Calu3 (cell line): ENCODE results near the gene ACTA2. TPM values are rescaled to one million over a fixed set of nuclear protein-coding genes. Genes with fewer than 3 reads are reported as not detected.

Source experiments
- BruUV-seq: library from RNA; stranded (reverse); fragments of 400-500 nt; replicated peaks from 2 replicates; lab custom pipeline; 2021; lab: Mats Ljungman, UMichigan
- CTCF ChIA-PET: fragments of 300-600 bp; sonication (Branson Sonifier 250); formaldehyde crosslinking; loops from one replicate; lab custom pipeline; 2022; ENCODE audit warnings: antibody characterized with exemption; lab: Charles Lee
- DNase-seq: peaks from one replicate; pipeline ENCODE4 v3.0.0; 2022
- H3K27ac Mint-ChIP-seq: one replicate; pipeline ENCODE4 v1.8.0; 2022; ENCODE audit warnings: mixed read lengths; ENCODE audit not compliant: unreplicated experiment
- H3K27me3 Mint-ChIP-seq: one replicate; pipeline ENCODE4 v1.8.0; 2022; ENCODE audit warnings: mixed read lengths; ENCODE audit not compliant: unreplicated experiment
- H3K36me3 Mint-ChIP-seq: one replicate; pipeline ENCODE4 v1.8.0; 2022; ENCODE audit warnings: mild to moderate bottlenecking, moderate library complexity, mixed read lengths; ENCODE audit not compliant: insufficient read depth, unreplicated experiment
- H3K4me1 Mint-ChIP-seq: one replicate; pipeline ENCODE4 v1.8.0; 2022; ENCODE audit warnings: mild to moderate bottlenecking, low read depth, mixed read lengths; ENCODE audit not compliant: unreplicated experiment
- H3K4me3 Mint-ChIP-seq: one replicate; pipeline ENCODE4 v1.8.0; 2022; ENCODE audit warnings: mild to moderate bottlenecking, low read depth, moderate library complexity, mixed read lengths; ENCODE audit not compliant: unreplicated experiment
- H3K9me3 Mint-ChIP-seq: one replicate; pipeline ENCODE4 v1.8.0; 2022; ENCODE audit warnings: low read depth, mixed read lengths; ENCODE audit not compliant: unreplicated experiment
- intact Hi-C: fragments of 100-400 bp; cut with micrococcal nuclease; formaldehyde crosslinking; loops from one replicate; pipeline ENCODE4 v1.10.0; 2022; ENCODE audit not compliant: unreplicated experiment
- total RNA-seq: library from RNA; stranded (reverse); gene quantifications from 2 replicates; pipeline ENCODE4 v1.2.3, GENCODE V29; 2022
- TF ChIP-seq, protein P1 (sequence below): fragments of 200-600 bp; IDR thresholded peaks from one replicate; pipeline ENCODE4 v1.8.0; 2022; ENCODE audit warnings: antibody characterized with exemption; ENCODE audit not compliant: unreplicated experiment

The ACTA2 gene
- total RNA-seq, 1 experiment from 2014 or later = 1.0 TPM

DNA sequence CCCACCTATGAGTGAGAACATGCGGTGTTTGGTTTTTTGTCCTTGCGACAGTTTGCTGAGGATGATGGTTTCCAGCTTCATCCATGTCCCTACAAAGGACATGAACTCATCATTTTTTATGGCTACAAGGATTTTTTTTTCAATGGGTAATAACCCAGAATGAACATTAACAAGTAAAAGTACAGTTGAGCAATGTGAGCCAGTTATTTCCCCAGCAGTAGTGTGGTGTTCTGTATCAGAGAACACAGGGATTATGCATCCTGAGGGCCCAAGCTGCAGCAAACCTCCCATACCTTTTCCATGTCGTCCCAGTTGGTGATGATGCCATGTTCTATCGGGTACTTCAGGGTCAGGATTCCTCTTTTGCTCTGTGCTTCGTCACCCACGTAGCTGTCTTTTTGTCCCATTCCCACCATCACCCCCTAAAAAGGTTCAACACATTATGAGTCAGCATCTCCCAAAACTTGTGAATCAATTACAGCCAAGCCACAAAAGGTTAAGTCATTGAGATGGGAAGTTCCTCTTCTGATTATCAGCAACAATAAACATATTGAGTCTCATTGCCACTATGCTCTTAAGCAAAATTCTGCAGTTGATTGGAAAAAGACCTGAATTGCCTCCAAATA lies 5.5 kb downstream of the ACTA2 start:
- H3K4me3 Mint-ChIP-seq = no peak overlapping the region
- DNase-seq = no peak
- no peaks in the 10 kb centered on the region for H3K4me1 Mint-ChIP-seq
- intact Hi-C loops = no loop called here
- TF ChIP-seq, protein P1, sequence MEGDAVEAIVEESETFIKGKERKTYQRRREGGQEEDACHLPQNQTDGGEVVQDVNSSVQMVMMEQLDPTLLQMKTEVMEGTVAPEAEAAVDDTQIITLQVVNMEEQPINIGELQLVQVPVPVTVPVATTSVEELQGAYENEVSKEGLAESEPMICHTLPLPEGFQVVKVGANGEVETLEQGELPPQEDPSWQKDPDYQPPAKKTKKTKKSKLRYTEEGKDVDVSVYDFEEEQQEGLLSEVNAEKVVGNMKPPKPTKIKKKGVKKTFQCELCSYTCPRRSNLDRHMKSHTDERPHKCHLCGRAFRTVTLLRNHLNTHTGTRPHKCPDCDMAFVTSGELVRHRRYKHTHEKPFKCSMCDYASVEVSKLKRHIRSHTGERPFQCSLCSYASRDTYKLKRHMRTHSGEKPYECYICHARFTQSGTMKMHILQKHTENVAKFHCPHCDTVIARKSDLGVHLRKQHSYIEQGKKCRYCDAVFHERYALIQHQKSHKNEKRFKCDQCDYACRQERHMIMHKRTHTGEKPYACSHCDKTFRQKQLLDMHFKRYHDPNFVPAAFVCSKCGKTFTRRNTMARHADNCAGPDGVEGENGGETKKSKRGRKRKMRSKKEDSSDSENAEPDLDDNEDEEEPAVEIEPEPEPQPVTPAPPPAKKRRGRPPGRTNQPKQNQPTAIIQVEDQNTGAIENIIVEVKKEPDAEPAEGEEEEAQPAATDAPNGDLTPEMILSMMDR = no peak
- CTCF ChIA-PET = interaction anchor here (0.8 kb wide), 1 partner anchor 780 kb away, joined by 6 read pairs; no protein-coding TSS in a partner anchor
- no peaks in the 10 kb centered on the region for H3K36me3 Mint-ChIP-seq
- H3K9me3 Mint-ChIP-seq = no peaks in the 10 kb centered on the region
- H3K27ac Mint-ChIP-seq = no peak overlapping the region
- BruUV-seq = no TSS peak
- H3K27me3 Mint-ChIP-seq = no peaks in the 10 kb centered on the region

DNA sequence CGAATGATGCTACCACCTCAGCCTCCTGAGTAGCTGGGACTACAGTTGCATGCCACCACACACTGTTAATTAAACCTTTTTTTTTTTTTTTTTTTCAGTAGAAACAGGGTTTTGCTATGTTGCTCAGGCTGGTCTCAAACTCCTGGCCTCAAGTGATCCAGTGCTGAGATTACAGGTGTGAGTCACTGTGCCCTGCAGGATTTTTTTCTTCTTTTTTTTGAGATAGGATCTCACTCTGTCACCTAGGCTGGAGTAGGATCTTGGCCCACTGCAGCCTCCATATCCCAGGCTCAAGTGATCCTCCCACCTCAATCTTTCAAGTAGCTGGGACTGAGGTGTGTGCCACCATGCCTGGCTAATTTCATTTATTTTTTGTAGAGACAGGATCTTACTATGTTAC lies 6.4 kb downstream of the ACTA2 start:
- no peak for DNase-seq
- Mint-ChIP-seq H3K27me3 (no peaks in the 10 kb centered on the region), H3K36me3 (no peaks in the 10 kb centered on the region), H3K4me1 (no peaks in the 10 kb centered on the region), H3K4me3 (no peak overlapping the region), H3K27ac (no peak overlapping the region), H3K9me3 (no peaks in the 10 kb centered on the region)
- CTCF ChIA-PET = interaction anchor here (0.7 to 0.8 kb wide), 3 partner anchors 26 to 779 kb away, joined by 4 to 6 read pairs (median 4); no protein-coding TSS in a partner anchor
- TF ChIP-seq, protein P1 = no peak
- intact Hi-C loops = no loop called here
- no TSS peak for BruUV-seq

DNA sequence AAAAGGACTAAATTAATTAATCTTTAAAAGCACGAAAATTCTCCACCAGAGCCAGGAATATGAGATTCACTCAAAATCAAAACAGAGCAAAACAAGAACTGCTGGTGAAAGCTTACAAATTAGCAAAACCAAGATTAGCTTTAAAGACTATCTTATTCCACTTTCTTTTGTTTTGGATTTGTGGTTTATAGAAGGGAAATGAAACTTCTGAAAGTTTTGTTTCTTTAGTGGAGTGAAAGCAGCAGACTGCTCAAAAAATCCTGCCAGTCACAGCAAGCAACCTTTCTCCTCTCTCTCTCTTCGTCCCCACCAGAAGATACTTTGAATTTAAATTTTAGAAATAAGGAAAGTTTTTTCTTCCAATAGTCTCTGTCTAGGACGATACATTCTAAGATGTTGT lies 7.8 kb downstream of the ACTA2 start:
- Mint-ChIP-seq H3K27me3 (no peaks in the 10 kb centered on the region), H3K4me3 (no peak overlapping the region), H3K4me1 (no peaks in the 10 kb centered on the region), H3K9me3 (no peaks in the 10 kb centered on the region), H3K36me3 (no peaks in the 10 kb centered on the region), H3K27ac (no peak overlapping the region)
- CTCF ChIA-PET = no interaction called here
- DNase-seq = no peak
- TF ChIP-seq, protein P1 = no peak
- intact Hi-C loops = no loop called here
- BruUV-seq = no TSS peak

DNA sequence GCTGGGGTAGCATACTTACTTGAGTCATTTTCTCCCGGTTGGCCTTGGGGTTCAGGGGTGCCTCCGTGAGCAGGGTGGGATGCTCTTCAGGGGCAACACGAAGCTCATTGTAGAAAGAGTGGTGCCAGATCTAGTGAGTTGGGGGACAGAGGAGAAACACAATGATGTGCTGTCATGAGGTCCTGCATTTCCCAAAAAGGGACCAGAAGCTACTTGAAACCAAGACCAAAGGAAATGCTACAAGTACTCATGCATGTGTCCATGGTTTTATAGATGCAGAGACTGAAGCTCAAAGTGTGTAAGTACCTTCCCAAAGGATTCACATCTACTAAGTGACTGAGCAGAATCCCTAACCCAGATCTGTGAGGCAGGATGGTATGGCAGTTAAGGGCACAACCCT lies 8.8 kb downstream of the ACTA2 start:
- Mint-ChIP-seq H3K4me1 (no peaks in the 10 kb centered on the region), H3K4me3 (no peak overlapping the region), H3K9me3 (no peaks in the 10 kb centered on the region), H3K27me3 (no peaks in the 10 kb centered on the region), H3K27ac (no peak overlapping the region), H3K36me3 (no peaks in the 10 kb centered on the region)
- DNase-seq = no peak
- intact Hi-C loops = no loop called here
- TF ChIP-seq, protein P1 = no peak
- CTCF ChIA-PET = interaction anchor here (0.6 kb wide), 1 partner anchor 200 kb away, joined by 3 read pairs; no protein-coding TSS in a partner anchor
- no TSS peak for BruUV-seq
